ENCODE measurements around the gene SLC29A4.
"Not testable (repeated sequence)": the region's sequence is repeated elsewhere in the genome, so short reads cannot be mapped to it uniquely, and the experiment has no call there.

The SLC29A4 gene

DNA sequence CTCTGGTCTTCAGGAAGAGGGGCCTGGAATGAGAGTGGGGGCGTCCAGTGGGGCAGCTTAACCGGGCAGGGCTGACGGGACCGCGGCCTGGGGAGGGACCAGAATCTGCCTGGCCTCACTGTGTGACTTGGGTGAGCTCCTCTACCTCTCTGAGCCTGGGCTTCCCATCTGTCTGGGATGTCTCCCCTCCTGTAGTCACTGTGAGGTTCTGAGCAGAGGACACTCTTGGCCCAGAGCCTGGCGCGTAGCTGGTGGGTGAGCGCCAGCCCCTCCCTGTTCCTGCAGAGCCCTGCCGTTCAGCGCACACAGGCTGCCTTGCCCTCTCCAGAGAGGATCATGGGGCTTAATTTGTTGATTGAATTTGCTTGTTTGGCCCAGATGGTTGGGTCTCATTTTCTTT, 7.2 kb upstream of the SLC29A4 start:
- not testable (repeated sequence) for DNase-seq

GRCh38 chr7:5276123-5276522, 6.6 kb upstream of the SLC29A4 start:
- not testable (repeated sequence) for DNase-seq

DNA sequence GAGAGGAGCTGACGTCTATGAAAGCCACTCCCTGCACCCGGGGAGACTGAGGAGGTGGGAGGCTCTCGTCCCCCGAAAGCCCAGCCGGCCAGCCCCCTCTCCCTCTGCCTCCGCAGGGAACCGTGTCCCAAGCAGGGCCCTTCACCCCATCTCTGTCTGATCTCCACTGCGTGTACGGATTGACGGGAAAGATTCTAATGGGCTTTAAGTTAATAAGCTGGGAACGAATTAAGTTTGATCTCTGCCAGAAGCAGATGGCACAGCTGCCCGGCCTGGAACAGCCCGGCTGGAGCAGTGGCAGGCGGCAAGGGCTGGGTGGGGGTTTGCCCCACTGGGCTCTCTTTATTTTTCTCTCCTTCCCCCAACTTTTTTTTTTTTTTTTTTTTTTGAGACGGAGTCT, 6.1 kb upstream of the SLC29A4 start:
- DNase-seq, result no peak

- DNase-seq, result no peak
Observed at GRCh38 chr7:5278766-5279165, 4.0 kb upstream of the SLC29A4 start.

DNA sequence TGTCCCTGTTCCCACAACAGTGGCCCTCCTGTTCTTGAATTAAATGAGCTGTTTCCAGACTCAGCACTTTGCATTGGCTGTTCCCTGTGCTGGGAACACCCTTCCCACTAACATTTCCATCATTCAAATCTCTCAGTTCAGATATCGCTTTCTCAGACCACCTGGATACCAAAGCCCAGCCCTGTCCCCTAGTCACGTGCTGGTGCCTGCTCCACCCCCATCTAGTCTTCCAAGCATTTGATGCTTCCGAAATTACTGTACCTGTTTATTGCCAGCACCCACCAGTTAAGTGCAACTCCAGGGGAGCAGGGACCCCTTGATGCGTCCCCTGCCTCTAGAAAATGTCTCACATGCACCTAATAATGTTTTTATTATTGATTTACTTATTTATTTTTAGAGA, 3.0 kb upstream of the SLC29A4 start:
- DNase-seq, result no peak

- not testable (repeated sequence) for DNase-seq
Observed at GRCh38 chr7:5281598-5282500, 894 bp upstream of the SLC29A4 start.

- DNase-seq, result no peak
Observed at GRCh38 chr7:5283421-5284303, 919 bp downstream of the SLC29A4 start.

DNA sequence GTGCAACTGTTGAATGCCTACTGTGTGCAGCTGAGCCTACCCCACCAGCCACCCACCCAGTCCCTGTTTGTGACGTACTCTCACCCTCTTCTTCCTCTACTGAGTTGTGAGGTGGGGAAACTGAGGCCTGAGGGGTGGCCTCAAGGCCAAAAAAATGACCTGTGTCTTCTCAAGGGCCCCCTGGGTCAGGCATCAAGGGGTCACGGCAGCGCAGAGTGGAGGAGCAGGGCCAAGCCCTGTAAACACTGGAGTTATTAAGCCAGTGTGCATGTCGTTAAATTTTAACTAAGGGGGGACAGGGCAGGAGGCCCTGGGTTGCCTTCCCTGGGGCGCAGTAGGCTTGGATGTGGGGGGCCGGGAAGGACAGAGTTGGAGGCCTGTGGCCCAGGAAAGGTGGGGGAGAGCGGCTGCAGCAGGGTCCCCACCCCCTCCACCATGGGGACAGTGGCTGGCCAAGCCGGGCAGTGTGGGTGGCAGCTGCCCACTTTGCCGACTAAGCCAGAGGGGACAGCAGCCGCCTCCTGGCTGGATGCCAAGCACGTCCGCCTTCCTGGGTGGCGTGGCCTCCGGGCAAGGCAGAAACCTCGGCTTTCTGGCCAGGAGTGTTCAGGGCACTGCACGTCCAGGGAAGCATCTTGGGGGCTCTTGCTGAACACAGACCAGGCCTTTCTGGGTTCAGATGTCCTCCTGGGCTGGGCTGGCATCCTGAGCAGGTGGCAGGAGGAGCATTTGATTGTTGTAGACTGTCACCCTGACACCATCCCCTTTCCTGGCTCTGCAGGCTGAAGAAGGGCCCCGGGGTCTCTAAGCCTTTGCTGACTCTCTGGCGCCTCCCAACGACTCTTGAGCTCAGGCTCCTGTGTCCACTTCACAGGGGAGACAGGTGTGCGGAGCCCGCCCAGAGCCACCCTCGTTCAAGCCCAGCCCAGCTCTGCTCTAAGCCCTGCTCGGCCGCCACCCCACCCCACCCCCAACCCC, 1.9 kb downstream of the SLC29A4 start:
- DNase-seq, result no peak

GRCh38 chr7:5286933-5287332, 4.2 kb downstream of the SLC29A4 start:
- no peak for DNase-seq

- DNase-seq, result not testable (repeated sequence)
Observed at GRCh38 chr7:5287373-5287772, 4.6 kb downstream of the SLC29A4 start.

GRCh38 chr7:5287802-5288201, 5.1 kb downstream of the SLC29A4 start:
- no peak for DNase-seq

DNA sequence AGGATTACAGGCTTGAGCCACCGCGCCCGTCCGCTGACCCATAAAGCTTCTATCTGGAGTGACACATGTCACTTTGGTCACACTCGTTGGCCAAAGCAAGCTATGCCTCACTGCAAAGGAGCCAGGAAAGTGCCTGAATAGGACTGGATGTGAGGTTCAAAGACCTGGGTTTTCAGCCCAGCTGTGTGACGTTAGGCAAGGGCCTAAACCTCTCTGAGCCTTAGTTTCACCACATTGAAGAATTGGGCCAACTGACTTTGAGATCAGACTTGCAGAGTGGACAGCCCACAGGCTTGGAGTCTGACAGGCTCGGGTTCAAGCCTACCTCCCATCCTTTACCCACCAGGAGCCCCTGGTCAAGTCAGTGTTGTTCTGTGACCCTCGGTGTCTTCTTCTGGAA, 5.8 kb downstream of the SLC29A4 start:
- not testable (repeated sequence) for DNase-seq

GRCh38 chr7:5289355-5289754, 6.6 kb downstream of the SLC29A4 start:
- DNase-seq, result no peak

DNA sequence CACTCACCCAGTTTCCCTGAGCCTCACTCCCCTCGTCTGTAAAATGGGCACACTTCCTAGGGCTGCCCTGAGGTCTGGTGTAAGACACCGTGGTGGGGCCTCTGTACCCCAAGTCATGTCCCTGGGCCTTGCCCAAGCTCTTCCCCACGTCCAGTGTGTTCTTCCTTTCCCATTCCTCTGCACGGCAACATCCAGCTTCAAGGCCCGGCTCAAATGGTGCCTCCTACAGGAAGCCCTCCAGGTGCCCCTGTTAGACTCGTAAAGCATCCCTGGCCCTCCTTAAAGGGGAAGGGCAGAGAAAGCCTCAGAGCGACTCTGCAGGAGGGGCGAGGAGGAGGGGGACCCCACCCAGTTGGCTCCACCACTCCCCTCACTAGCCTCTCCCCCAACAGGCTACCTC, 8.6 kb downstream of the SLC29A4 start:
- no peak for DNase-seq

DNA sequence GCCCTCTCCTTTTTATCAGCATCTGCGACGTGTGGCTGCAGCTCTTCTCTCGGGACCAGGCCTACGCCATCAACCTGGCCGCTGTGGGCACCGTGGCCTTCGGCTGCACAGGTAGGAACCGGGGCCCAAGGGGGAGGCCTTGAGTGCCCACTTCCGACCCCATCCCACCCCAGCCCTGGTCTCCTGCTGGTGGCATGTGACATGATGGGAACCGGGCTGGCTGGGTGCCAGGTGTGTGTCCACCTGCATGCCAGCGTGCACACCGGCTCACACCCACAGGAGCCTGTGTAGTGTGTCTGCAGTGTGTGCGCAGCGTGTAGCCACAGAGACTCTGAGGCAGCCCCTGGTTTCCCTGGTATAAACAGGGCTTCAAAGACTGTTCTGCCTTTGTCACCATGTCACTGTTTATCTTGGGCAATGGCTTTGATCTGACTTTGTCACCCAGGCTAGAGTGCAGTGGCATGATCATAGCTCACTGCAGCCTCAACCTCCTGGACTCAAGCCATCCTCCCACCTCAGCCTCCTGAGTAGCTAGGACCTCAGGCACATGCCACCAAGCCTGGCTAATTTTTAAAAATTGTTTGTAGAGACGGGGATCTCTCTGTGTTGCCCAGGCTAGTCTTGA, 9.1 kb downstream of the SLC29A4 start:
- not testable (repeated sequence) for DNase-seq

GRCh38 chr7:5294169-5294987, 11.6 kb downstream of the SLC29A4 start:
- DNase-seq, result no peak

GRCh38 chr7:5295039-5296014, 12.6 kb downstream of the SLC29A4 start:
- DNase-seq, result no peak

DNA sequence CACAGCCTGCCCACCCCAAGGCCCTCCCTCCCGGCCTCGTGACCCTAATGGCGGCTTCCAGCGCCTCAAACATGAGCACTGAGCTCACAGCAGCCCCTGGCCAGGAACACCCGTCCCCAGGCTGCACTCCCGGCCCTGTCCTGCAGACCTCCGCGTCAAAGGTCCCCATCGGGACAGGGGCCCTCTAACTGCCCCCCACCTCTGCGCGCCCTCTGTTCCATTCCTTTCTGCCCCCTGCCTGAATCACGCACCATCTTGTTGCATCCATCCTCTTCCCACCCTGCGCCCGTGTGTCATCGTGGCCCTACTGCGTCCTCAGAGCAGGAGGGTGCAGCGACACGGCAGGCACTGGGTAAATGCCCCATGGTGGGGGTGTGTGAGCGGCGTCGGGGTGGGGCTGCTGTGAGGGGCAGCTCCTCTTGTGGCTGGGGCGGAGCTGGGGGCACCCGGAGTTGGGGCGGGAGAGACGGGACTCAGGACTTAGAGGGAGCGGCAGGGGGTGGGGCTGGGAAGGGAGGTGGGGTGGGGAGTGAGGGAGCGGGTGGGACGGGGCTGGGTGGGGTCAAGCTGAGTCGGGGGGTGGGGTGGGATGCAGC, 13.4 kb downstream of the SLC29A4 start:
- DNase-seq, result no peak

DNA sequence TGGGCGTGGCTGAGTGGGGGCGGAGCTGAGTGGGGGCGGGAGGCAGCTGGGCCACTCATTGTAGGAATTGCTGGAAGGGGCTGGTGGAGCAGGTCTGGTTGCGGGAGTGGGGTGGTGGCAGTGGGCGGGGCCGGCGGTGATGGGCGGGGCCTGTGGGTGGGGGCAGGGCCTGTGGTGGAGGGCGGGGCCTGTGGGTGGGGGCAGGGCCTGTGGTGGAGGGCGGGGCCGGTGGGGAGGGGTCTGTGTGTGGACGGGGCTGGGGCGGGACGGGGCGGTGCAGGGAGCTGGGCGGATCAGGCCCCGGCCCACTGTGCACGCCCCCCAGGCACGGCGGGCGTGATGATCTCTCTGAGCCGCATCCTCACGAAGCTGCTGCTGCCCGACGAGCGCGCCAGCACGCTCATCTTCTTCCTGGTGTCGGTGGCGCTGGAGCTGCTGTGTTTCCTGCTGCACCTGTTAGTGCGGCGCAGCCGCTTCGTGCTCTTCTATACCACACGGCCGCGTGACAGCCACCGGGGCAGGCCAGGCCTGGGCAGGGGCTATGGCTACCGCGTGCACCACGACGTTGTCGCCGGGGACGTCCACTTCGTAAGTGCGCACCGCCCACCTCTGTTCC, 14.0 kb downstream of the SLC29A4 start:
- peak; percentile 18 to 58 (median 50) for DNase-seq
